ENCODE data around the gene CCDC33. TPM values are rescaled to one million over a fixed set of nuclear protein-coding genes. Genes with fewer than 3 reads are reported as not detected.

CCDC33 gene
- total RNA-seq, 1 donor from 2014 or later = not detected

DNA sequence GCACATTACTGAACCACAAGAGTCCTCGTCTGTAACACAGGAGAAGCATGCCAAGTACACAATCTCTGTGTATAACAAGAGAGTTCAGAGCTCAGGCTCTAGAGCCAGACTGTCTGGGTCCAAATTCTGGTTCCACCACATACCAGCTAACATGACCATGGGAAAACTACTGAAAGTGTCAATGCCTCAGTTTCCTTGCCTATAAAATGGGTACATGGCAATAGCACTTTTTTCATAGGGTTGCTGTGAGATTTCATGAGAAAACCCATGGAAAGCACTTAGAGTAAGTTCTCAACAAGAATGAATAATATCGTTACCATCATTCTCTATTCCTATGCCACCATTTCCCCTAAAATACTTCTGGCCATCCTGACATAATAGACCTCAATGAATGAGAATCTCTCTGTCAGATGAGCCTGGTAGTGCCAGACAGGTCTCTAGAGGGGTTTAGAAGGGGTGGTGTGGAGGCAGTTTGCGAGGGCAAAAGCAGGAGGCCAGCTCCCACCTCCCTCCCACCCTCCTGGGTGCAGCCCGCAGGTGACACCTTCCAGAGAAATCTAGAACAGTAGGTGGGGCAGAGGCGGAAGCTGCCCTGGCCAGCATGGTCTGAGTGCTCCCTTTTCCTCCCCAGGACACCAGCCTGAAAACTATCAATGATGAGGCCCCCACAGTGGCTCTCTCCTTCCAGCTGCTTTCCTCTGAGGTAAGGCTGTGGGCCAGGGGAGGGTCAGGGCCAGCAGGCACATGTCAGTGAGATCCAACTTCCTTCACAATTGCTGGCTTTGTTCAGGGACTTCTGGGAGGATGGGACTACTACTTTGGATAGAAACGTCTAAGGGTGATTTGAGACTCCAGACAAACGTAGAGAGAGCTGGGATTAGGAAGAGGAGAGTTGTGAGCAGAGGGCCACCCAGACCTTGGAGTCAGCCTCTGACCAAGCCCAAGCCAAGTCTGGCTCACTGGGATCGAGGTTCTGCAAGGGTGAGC, 45.3 kb downstream of the CCDC33 start:
- TF ChIP-seq, protein P1, sequence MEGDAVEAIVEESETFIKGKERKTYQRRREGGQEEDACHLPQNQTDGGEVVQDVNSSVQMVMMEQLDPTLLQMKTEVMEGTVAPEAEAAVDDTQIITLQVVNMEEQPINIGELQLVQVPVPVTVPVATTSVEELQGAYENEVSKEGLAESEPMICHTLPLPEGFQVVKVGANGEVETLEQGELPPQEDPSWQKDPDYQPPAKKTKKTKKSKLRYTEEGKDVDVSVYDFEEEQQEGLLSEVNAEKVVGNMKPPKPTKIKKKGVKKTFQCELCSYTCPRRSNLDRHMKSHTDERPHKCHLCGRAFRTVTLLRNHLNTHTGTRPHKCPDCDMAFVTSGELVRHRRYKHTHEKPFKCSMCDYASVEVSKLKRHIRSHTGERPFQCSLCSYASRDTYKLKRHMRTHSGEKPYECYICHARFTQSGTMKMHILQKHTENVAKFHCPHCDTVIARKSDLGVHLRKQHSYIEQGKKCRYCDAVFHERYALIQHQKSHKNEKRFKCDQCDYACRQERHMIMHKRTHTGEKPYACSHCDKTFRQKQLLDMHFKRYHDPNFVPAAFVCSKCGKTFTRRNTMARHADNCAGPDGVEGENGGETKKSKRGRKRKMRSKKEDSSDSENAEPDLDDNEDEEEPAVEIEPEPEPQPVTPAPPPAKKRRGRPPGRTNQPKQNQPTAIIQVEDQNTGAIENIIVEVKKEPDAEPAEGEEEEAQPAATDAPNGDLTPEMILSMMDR (IDR thresholded peaks at IDR 0.05) = no peak
- Mint-ChIP-seq H3K36me3 (ENCODE audit: unreplicated experiment) (no peaks in the 10 kb centered on the region), H3K4me1 (ENCODE audit: unreplicated experiment) (no peaks in the 10 kb centered on the region), H3K4me3 (ENCODE audit: unreplicated experiment) (no peak overlapping the region), H3K9me3 (ENCODE audit: unreplicated experiment) (no peaks in the 10 kb centered on the region), H3K27ac (ENCODE audit: unreplicated experiment) (no peak overlapping the region), H3K27me3 (ENCODE audit: unreplicated experiment) (peaks cover 71% of the 10 kb centered on the region)
- DNase-seq (ENCODE audit: extremely low spot score, unreplicated experiment) = no peak

DNA sequence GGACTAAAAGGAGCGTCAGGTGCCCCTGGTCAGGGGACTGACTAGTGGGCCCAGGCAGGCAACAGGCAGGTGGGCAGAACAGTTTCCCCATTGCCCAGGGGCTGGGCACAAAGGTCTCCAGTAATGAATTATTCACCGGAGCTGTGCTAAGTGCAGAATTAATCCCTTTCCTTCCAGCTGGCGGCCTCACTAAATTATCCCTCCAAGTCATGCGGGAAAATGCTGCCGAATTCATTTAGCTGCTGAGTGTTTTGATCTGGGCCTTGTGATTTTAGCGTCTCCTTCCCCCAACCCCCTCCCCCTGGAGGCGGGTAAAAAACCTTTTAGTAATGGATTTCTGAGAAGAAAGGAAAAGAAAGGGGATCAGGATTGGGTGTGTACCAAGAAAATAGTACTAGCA, 47.2 kb downstream of the CCDC33 start:
- TF ChIP-seq, protein P1 (IDR thresholded peaks at IDR 0.05) = no peak
- no peak overlapping the region for H3K4me3 Mint-ChIP-seq (ENCODE audit: unreplicated experiment)
- no peaks in the 10 kb centered on the region for H3K9me3 Mint-ChIP-seq (ENCODE audit: unreplicated experiment)
- H3K27me3 Mint-ChIP-seq (ENCODE audit: unreplicated experiment) = peaks cover 81% of the 10 kb centered on the region
- H3K4me1 Mint-ChIP-seq (ENCODE audit: unreplicated experiment) = no peaks in the 10 kb centered on the region
- no peak overlapping the region for H3K27ac Mint-ChIP-seq (ENCODE audit: unreplicated experiment)
- H3K36me3 Mint-ChIP-seq (ENCODE audit: unreplicated experiment) = no peaks in the 10 kb centered on the region
- no peak for DNase-seq (ENCODE audit: extremely low spot score, unreplicated experiment)

GRCh38 chr15:74289671-74290070, 53.5 kb downstream of the CCDC33 start:
- Mint-ChIP-seq H3K36me3 (ENCODE audit: unreplicated experiment) (no peaks in the 10 kb centered on the region), H3K27me3 (ENCODE audit: unreplicated experiment) (peaks cover 53% of the 10 kb centered on the region), H3K4me1 (ENCODE audit: unreplicated experiment) (no peaks in the 10 kb centered on the region), H3K27ac (ENCODE audit: unreplicated experiment) (no peak overlapping the region), H3K9me3 (ENCODE audit: unreplicated experiment) (no peaks in the 10 kb centered on the region), H3K4me3 (ENCODE audit: unreplicated experiment) (no peak overlapping the region)
- DNase-seq (ENCODE audit: extremely low spot score, unreplicated experiment) = no peak
- TF ChIP-seq, protein P1 (IDR thresholded peaks at IDR 0.05) = no peak

DNA sequence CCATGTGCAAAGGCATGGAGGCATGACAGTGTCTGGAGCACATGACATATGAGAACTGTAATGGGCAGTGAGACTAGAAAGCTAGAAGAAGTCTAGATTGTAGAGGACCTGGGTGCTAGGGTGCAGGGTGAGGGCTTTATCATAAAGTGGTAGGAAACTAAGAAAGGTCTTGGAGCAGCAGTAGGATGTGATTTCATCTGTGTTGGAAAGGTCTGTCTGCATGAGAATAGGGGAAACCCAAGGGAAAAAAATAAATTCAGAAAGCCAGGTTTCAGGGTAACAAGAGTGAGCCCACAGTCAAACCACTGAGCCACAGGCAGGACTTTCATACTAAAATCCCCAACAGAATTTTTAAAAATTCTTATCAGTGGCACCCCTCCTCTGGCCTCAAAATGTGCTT, 54.5 kb downstream of the CCDC33 start:
- no peaks in the 10 kb centered on the region for H3K36me3 Mint-ChIP-seq (ENCODE audit: unreplicated experiment)
- peaks cover 53% of the 10 kb centered on the region for H3K27me3 Mint-ChIP-seq (ENCODE audit: unreplicated experiment)
- no peak overlapping the region for H3K27ac Mint-ChIP-seq (ENCODE audit: unreplicated experiment)
- TF ChIP-seq, protein P1 (IDR thresholded peaks at IDR 0.05) = no peak
- H3K4me1 Mint-ChIP-seq (ENCODE audit: unreplicated experiment) = no peaks in the 10 kb centered on the region
- H3K9me3 Mint-ChIP-seq (ENCODE audit: unreplicated experiment) = no peaks in the 10 kb centered on the region
- DNase-seq (ENCODE audit: extremely low spot score, unreplicated experiment) = no peak
- H3K4me3 Mint-ChIP-seq (ENCODE audit: unreplicated experiment) = no peak overlapping the region

All from osteocyte (in vitro differentiated cells).